ENCODE data around the gene CMTM4. TPM values are rescaled to one million over a fixed set of nuclear protein-coding genes. Genes with fewer than 3 reads are reported as not detected.
A peak's percentile ranks its signal among the peaks of the same experiment; 100 is the strongest.

CMTM4 gene
- total RNA-seq, 4 donors from 2014 or later, result 6.1 to 41.5 (median 15.1) TPM

DNA sequence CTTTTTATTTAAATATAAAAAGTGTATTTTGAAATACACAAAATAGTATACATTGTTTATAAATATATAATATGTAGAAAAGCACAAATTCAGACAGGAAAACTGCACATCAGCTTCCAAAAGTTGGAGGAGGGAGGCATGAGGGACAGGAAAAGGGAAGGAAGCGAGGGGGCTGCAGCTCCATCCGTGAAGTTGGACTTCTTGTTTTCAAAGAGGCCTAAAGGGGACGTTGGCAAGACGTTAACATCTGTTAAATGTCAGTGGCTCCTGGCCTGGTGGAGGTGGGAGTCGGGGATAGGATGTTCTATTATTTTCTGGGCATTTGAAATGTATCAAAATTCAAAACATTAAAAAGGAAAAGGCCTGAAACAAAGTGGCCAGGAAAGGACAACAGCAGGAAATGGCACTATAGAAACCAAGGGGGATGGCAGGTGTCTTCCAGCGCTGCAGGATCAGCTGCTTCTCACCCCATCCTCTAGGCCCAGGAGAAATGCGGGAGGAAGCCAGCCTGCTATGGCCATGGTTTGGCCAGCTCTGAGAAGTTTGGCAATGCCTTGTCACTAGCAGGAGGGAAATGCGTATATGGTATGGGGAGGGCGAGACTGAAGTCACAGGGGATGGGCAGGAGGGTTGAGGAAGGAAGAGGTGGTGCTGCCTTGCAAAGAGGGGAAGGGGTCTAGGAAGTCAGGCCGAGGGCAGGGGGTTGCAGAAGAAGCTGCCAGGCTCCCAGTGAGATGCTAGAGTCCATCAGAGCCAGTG lies 110.9 kb downstream of the CMTM4 start:
- TF ChIP-seq POLR2A (IDR thresholded peaks at IDR 0.05), result no peak
- TF ChIP-seq, protein P1, sequence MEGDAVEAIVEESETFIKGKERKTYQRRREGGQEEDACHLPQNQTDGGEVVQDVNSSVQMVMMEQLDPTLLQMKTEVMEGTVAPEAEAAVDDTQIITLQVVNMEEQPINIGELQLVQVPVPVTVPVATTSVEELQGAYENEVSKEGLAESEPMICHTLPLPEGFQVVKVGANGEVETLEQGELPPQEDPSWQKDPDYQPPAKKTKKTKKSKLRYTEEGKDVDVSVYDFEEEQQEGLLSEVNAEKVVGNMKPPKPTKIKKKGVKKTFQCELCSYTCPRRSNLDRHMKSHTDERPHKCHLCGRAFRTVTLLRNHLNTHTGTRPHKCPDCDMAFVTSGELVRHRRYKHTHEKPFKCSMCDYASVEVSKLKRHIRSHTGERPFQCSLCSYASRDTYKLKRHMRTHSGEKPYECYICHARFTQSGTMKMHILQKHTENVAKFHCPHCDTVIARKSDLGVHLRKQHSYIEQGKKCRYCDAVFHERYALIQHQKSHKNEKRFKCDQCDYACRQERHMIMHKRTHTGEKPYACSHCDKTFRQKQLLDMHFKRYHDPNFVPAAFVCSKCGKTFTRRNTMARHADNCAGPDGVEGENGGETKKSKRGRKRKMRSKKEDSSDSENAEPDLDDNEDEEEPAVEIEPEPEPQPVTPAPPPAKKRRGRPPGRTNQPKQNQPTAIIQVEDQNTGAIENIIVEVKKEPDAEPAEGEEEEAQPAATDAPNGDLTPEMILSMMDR (IDR thresholded peaks at IDR 0.05), result no peak
- intact Hi-C loops (cut with DNase I; ENCODE audit: low total_unique reads), result no loop called here
- no peak for DNase-seq

GRCh38 chr16:66581246-66581952 lies 115.1 kb downstream of the CMTM4 start:
- no peaks in the 10 kb centered on the region for H3K9me3 ChIP-seq
- TF ChIP-seq, protein P1 (IDR thresholded peaks at IDR 0.05), result no peak
- DNase-seq, result no peak
- H3K4me3 ChIP-seq, result no peak overlapping the region
- H3K27ac ChIP-seq, result no peak overlapping the region
- H3K27me3 ChIP-seq, result peaks cover 0 to 7% of the 10 kb centered on the region in 2 donors
- intact Hi-C loops (cut with DNase I; ENCODE audit: low total_unique reads), result no loop called here
- H3K36me3 ChIP-seq, result no peaks in the 10 kb centered on the region
- H3K4me1 ChIP-seq, result no peaks in the 10 kb centered on the region

More for the DNA sequence above, 110.9 kb downstream of the CMTM4 start:
- H3K4me1 ChIP-seq, result no peaks in the 10 kb centered on the region
- no peaks in the 10 kb centered on the region for H3K27me3 ChIP-seq
- no peak overlapping the region for H3K4me3 ChIP-seq
- H3K36me3 ChIP-seq, result no peaks in the 10 kb centered on the region
- H3K9me3 ChIP-seq, result no peaks in the 10 kb centered on the region
- H3K27ac ChIP-seq, result no peak overlapping the region

- no peak for TF ChIP-seq POLR2A (IDR thresholded peaks at IDR 0.05)
- TF ChIP-seq, protein P1 (IDR thresholded peaks at IDR 0.05), result no peak
- no peak for DNase-seq
- no peaks in the 10 kb centered on the region for H3K36me3 ChIP-seq
- H3K27me3 ChIP-seq, result peaks cover 0 to 7% of the 10 kb centered on the region in 2 donors
- H3K4me3 ChIP-seq, result no peak overlapping the region
- no peak overlapping the region for H3K27ac ChIP-seq
- no peaks in the 10 kb centered on the region for H3K4me1 ChIP-seq
- H3K9me3 ChIP-seq, result no peaks in the 10 kb centered on the region
- intact Hi-C loops (cut with DNase I; ENCODE audit: low total_unique reads), result no loop called here
These were observed 115.8 kb downstream of the CMTM4 start for GRCh38 chr16:66580605-66581209.

DNA sequence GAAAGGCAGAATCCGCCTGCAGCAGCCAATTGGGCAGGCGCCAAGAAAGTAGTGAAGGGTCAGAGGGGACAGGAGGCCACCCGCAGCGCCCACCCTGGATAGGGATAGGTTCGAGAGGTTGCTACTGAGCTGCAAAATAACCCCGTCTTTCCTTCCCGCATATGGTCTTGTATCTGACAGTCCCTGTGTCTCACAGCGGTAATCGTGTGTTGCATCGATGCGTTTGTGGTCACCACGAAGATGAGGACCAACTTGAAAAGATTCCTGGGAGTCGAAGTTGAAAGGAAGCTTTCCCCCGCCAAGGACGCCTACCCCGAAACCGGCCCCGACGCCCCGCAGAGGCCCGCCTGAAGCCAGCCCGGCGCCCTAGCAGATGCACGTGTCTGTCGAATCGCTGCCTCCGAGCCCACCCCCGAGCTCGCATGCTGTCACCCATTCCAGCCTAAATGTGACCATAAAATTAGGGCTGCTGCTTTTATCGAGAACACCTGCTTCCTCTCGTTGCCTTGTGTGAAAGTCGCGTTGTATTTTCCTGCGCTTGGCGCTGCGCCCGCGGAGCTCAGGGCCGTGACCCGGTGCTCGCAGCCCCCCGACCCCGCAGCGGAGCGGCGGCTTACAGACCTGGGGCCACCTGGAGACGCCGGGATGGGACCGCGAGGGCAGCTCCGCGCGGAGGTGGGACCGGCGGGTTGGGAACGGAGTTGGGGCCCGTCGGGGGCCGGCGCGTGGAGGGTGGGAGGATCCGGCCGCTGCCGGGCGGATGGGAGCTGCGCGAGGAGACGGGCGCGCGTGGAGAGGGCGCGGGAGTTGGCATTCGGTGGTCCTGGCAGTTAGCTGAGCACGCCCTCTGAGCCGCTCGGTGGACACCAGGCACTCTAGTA lies 117.7 kb downstream of the CMTM4 start, which contains the start of gene CMTM2:
Gene CMTM2 (plus strand): TSS at position 813 of the 881 bp plus-strand sequence. CDS start 145 bp downstream, outside the sequence.
- Histone ChIP-seq H3K9me3 (no peaks in the 10 kb centered on the region), H3K27me3 (peaks cover 0 to 7% of the 10 kb centered on the region in 2 donors), H3K4me1 (no peaks in the 10 kb centered on the region), H3K36me3 (no peaks in the 10 kb centered on the region), H3K4me3 (peak within 1 kb of the TSS in 1 of 2 donors; percentile 8), H3K27ac (no peak within 1 kb of the TSS)
- TF ChIP-seq, protein P1 (IDR thresholded peaks at IDR 0.05), result no peak
- no peak for TF ChIP-seq POLR2A (IDR thresholded peaks at IDR 0.05)
- DNase-seq, result no peak
- intact Hi-C loops (cut with DNase I; ENCODE audit: low total_unique reads), result no loop called here

Measured in uterus (tissue), 4 donors.